Measurements from ENCODE around the gene KCNJ9.
A peak's percentile ranks its signal among the peaks of the same experiment; 100 is the strongest.

DNA sequence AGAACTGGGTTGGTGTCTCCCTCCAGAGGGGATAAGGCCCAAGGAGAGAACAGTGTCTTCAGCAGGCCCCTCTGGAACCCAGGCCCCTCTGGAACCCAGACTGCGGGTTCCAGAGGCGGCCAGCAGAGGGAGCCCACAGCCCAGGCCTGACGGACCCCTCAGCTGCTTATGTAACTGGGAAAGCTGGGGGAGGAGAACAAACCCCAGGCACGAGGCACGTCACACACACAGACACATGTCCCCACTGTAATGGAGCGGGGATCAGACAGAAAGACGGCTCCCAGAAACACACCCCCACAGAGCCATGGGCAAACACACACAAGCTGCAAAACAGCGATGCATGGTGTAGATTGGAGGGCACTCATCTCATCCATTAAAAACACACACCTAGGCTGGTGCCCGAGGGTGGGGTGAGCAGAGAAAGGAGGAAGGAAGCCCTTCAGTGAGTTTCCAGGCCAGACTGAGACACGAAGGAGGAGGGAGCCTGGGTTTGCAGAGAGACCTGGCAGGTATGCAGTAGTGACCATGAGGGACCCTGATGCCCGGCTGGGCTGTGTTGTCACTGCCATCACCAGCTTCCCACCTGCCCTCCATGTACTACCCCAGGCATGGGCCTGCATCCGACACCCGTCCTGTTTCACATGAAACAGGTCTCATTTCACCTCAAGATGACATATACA lies 19.8 kb downstream of the KCNJ9 start:
- peak; percentile 100 for TF ChIP-seq CTCF (IDR thresholded peaks at IDR 0.05; ENCODE audit: low read length)
- TF ChIP-seq EZH2 (optimal IDR thresholded peaks at IDR 0.05; ENCODE audit: low read depth, low read length): no peak
